Measurements from ENCODE around the gene GPBAR1. TPM values are rescaled to one million over a fixed set of nuclear protein-coding genes. Genes with fewer than 3 reads are reported as not detected.

The GPBAR1 gene
- total RNA-seq, 4 donors from 2014 or later = 3.3 to 7.0 (median 3.9) TPM

DNA sequence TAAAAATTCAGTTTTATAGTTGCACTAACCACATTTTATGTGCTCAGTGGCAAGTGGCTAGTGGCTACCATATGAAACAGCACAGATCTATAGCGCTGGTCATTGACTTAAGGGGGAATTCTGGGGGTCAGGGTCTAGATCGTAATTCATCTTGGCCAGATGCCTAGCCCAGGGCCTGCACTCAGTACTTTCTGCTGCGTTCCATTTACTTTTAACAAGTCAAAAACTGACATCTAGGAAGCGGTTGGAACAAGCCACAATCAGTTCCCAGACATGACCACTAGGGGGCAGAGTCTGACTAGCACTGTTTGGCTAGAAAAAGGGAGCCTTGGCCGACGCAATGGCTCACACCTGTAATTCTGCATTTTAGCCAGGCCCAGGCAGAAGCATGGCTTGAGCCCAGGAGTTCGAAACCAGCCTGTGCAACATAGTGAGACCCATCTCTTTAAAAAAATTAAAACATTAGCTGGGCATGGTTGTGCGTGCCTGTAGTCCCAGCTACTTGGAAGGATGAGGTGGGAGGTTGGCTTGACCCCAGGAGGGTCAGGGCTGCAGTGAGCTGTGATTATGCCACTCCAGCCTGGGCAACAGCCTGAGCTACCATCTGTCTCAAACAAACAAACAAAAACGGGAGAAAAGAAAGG lies 40.5 kb downstream of the GPBAR1 start:
- Histone ChIP-seq H3K36me3 (no peaks in the 10 kb centered on the region), H3K27me3 (no peaks in the 10 kb centered on the region), H3K4me3 (no peak overlapping the region), H3K4me1 (no peaks in the 10 kb centered on the region), H3K9me3 (no peaks in the 10 kb centered on the region), H3K27ac (no peak overlapping the region)
- TF ChIP-seq, protein P1, sequence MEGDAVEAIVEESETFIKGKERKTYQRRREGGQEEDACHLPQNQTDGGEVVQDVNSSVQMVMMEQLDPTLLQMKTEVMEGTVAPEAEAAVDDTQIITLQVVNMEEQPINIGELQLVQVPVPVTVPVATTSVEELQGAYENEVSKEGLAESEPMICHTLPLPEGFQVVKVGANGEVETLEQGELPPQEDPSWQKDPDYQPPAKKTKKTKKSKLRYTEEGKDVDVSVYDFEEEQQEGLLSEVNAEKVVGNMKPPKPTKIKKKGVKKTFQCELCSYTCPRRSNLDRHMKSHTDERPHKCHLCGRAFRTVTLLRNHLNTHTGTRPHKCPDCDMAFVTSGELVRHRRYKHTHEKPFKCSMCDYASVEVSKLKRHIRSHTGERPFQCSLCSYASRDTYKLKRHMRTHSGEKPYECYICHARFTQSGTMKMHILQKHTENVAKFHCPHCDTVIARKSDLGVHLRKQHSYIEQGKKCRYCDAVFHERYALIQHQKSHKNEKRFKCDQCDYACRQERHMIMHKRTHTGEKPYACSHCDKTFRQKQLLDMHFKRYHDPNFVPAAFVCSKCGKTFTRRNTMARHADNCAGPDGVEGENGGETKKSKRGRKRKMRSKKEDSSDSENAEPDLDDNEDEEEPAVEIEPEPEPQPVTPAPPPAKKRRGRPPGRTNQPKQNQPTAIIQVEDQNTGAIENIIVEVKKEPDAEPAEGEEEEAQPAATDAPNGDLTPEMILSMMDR (IDR thresholded peaks at IDR 0.05) = peak; percentile 98 to 99 (median 98)
- no peak for TF ChIP-seq POLR2A (IDR thresholded peaks at IDR 0.05)
- DNase-seq = peak; percentile 78 to 96 (median 88)

DNA sequence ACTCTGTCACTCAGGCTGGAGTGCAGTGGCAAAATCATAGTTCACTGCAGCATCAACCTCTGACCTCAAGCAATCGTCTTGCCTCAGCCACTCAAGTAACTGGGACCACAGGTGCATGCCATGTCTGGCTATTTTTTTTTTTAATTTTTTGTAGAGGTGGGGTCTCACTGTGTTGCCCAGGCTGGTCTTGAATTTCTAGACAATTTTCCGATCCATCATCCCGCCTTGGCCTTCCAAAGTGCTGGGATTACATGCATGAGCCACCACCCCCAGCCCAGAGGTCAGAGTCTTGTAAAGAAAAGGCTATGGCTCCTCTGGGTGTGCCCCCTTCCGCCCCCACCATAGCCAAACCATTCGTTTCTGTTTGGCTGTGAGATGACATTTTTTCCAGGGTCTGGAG lies 44.6 kb downstream of the GPBAR1 start:
- H3K4me1 ChIP-seq = no peaks in the 10 kb centered on the region
- no peaks in the 10 kb centered on the region for H3K9me3 ChIP-seq
- DNase-seq = no peak
- H3K27ac ChIP-seq = no peak overlapping the region
- H3K27me3 ChIP-seq = no peaks in the 10 kb centered on the region
- H3K36me3 ChIP-seq = no peaks in the 10 kb centered on the region
- no peak overlapping the region for H3K4me3 ChIP-seq
- no peak for TF ChIP-seq POLR2A (IDR thresholded peaks at IDR 0.05)
- TF ChIP-seq, protein P1 (IDR thresholded peaks at IDR 0.05) = no peak

DNA sequence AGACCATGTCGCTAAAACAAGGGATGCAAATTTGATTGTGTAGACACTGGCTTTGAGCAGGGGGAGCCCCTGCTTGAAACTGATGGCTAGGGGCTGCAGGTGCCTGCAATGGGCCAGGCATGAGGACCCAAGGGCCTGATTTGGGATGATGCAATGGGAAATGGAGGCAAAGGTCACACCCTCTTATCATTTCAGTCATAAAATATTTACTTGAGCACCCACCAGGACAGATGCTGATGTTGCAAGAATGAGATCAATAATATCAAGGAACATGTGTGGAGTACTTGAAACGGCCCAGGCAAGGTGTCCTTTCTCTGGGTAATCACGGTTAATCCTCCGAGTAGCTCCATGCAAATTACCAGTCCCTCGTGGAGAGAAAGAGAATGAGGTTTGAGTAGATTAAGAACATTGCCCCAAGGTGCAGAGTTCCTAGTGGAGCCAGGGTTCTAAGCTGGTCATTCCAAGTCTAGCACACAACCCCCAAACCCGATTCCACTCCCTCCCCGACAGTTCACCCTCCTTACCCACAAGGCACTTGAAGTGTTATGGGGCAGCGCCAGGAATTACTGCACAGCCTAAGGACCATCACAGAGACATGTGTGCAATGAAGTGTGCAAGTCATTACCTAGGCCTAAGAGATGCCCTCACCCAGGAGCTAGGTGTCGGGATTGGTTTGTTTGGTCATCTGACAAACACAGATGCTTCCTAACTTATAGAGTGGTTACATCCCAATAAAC lies 45.5 kb downstream of the GPBAR1 start:
- no peak for DNase-seq
- Histone ChIP-seq H3K4me3 (no peak overlapping the region), H3K27ac (no peak overlapping the region), H3K36me3 (no peaks in the 10 kb centered on the region), H3K4me1 (peaks cover 0 to 8% (median 0%) of the 10 kb centered on the region in 4 donors), H3K27me3 (no peaks in the 10 kb centered on the region), H3K9me3 (no peaks in the 10 kb centered on the region)
- TF ChIP-seq POLR2A (IDR thresholded peaks at IDR 0.05) = no peak
- TF ChIP-seq, protein P1 (IDR thresholded peaks at IDR 0.05) = no peak

DNA sequence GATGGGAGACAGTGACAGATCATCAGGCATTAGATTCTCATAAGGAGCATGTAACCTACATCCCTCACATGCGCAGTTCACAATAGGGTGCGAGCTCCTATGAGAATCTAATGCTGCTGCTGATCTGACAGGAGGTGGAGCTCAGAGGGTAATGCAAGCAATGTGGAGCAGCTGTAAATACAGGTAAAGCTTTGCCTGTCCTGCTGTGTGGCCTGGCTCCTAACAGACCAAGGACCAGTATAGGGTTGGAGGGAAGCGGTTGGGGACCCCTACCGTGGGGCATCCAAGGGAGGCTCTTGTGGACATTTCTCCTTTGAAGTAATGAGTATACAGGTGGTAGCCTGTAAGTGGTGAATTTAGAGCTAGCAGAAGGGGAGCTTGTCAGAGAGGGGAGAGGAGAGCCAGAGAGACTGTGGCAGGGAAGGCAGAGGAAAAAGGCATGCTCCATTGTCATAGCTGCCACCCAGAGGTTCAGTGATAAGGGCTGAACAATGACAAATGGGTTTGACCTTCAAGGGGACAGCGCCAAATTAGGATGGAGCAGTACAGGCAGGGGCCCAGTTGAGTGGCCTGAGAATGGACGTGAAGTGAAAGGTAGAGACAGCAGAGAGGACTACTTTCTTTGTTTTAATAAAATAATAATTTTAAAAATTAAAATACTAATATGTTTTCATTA lies 46.7 kb downstream of the GPBAR1 start:
- no peak for DNase-seq
- TF ChIP-seq POLR2A (IDR thresholded peaks at IDR 0.05) = no peak
- TF ChIP-seq, protein P1 (IDR thresholded peaks at IDR 0.05) = no peak

DNA sequence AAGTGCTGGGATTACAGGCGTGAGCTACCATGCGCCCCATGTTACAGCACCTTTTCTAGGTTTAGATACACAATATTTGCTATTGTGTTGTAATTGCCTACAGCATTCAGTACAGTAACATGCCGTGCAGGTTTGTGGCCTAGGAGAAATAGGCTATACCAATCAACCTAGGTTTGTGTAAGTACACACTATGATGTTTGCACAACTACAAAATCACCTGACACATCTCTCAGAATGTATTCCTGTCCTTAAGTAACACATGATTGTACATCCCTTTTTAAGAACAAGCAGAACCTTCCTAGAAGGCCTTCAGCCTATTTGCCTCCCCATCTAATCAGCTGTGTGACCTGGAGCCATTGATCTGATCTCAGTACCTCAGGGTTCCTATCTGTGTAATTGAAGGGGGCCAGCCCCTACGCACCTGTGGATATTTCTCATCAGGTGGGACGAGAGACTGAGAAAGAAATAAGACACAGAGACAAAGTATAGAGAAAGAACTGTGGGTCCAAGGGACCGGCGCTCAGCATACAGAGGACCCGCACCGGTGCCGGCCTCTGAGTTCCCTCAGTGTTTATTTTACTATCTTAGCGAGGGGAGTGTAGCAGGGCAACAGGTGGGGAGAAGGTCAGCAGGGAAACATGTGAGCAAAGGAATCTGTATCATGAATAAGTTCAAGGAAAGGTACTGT lies 50.2 kb downstream of the GPBAR1 start:
- no peak for DNase-seq
- TF ChIP-seq, protein P1 (IDR thresholded peaks at IDR 0.05) = no peak
- TF ChIP-seq POLR2A (IDR thresholded peaks at IDR 0.05) = no peak
- Histone ChIP-seq H3K27me3 (no peaks in the 10 kb centered on the region), H3K4me3 (no peak overlapping the region), H3K9me3 (no peaks in the 10 kb centered on the region), H3K4me1 (peaks cover 0 to 12% (median 0%) of the 10 kb centered on the region in 4 donors), H3K36me3 (no peaks in the 10 kb centered on the region), H3K27ac (peak overlapping the region in 2 of 4 donors; percentile 84 to 86)

More for the DNA sequence above, 46.7 kb downstream of the GPBAR1 start:
- Histone ChIP-seq H3K4me1 (peaks cover 0 to 9% (median 0%) of the 10 kb centered on the region in 4 donors), H3K4me3 (no peak overlapping the region), H3K27me3 (no peaks in the 10 kb centered on the region), H3K36me3 (no peaks in the 10 kb centered on the region), H3K27ac (no peak overlapping the region), H3K9me3 (no peaks in the 10 kb centered on the region)
